H1 (cell line): ENCODE data around the gene HABP4. TPM values are rescaled to one million over a fixed set of nuclear protein-coding genes. Genes with fewer than 3 reads are reported as not detected.
"Not testable (repeated sequence)": the region's sequence is repeated elsewhere in the genome, so short reads cannot be mapped to it uniquely, and the experiment has no call there.

Source experiments
- CTCF ChIA-PET: fragments of 300-600 bp; sonication (Branson Sonifier 250); formaldehyde crosslinking; loops from one replicate; lab custom pipeline; 2021; ENCODE audit not compliant: partially characterized antibody; lab: Charles Lee
- POLR2A ChIA-PET: fragments of 300-600 bp; sonication (Branson Sonifier 250); formaldehyde crosslinking; loops from one replicate; lab custom pipeline; 2021; ENCODE audit warnings: inconsistent platforms; ENCODE audit not compliant: partially characterized antibody; lab: Charles Lee
- DNase-seq, 2 experiments: peaks; one replicate each; pipeline versions ENCODE4 v3.0.0 to v3.0.0-alpha.2; 2010 to 2022; ENCODE audit warnings: low spot score in 2 of 2, low read depth in 1 of 2, mixed read lengths in 1 of 2
- FAIRE-seq: peaks from 2 replicates; lab custom pipeline; 2011; peaks lifted over from hg19 to GRCh38; lab: Jason Lieb, UNC
- H2AFZ ChIP-seq: 2 replicates; pipeline ENCODE4 v1.8.1; 2012; ENCODE audit warnings: low read length, inconsistent platforms
- H2AK5ac ChIP-seq: 2 replicates; pipeline ENCODE4 v1.6.1; 2013; ENCODE audit warnings: low read depth, low read length
- H2BK120ac ChIP-seq: replicated peaks from 2 replicates; pipeline ENCODE3; 2013; ENCODE audit warnings: low read depth, low read length, inconsistent platforms
- H2BK12ac ChIP-seq: 2 replicates; pipeline ENCODE4 v1.6.1; 2013; ENCODE audit warnings: low read depth, low read length
- H2BK15ac ChIP-seq: 2 replicates; pipeline ENCODE4 v1.6.1; 2013; ENCODE audit warnings: low read length
- H2BK20ac ChIP-seq: 2 replicates; pipeline ENCODE4 v1.6.1; 2013; ENCODE audit warnings: low read length
- H2BK5ac ChIP-seq: 2 replicates; pipeline ENCODE4 v1.6.1; 2013; ENCODE audit warnings: low read depth, low read length
- H3K14ac ChIP-seq: 2 replicates; pipeline ENCODE4 v1.6.1; 2013; ENCODE audit warnings: inconsistent platforms; ENCODE audit not compliant: insufficient read length
- H3K18ac ChIP-seq: 2 replicates; pipeline ENCODE4 v1.6.1; 2013; ENCODE audit warnings: low read length; ENCODE audit errors: extremely low read depth
- H3K23ac ChIP-seq: 2 replicates; pipeline ENCODE4 v1.6.1; 2013; ENCODE audit warnings: inconsistent platforms; ENCODE audit not compliant: insufficient read length
- H3K23me2 ChIP-seq: 2 replicates; pipeline ENCODE4 v1.6.1; 2013; ENCODE audit warnings: low read depth, low read length
- H3K27ac ChIP-seq: 2 replicates; pipeline ENCODE4 v1.6.1; 2011; ENCODE audit warnings: low read depth, low read length, inconsistent platforms
- H3K27me3 ChIP-seq, 4 experiments: replicated peaks in 1 of 4; 1 replicate in 1 of 4; 2 replicates in 3 of 4; pipeline versions ENCODE4 v1.6.1 to v1.8.1; 2011 to 2013; ENCODE audit warnings: low read length in 3 of 4, mild to moderate bottlenecking in 3 of 4, inconsistent platforms in 2 of 4, mixed read lengths in 2 of 4, moderate library complexity in 1 of 4; ENCODE audit not compliant: control insufficient read depth in 3 of 4, insufficient read depth in 3 of 4; ENCODE audit errors: extremely low read depth in 1 of 4
- H3K36me3 ChIP-seq, 4 experiments: 2 replicates each; pipeline versions ENCODE4 v1.6.1 to v1.8.1; 2011 to 2013; ENCODE audit warnings: mild to moderate bottlenecking in 4 of 4, low read length in 3 of 4, moderate library complexity in 2 of 4, control low read depth in 1 of 4, inconsistent platforms in 1 of 4; ENCODE audit not compliant: insufficient read depth in 4 of 4, control insufficient read depth in 2 of 4
- H3K4ac ChIP-seq: replicated peaks from 2 replicates; pipeline ENCODE3; 2013; ENCODE audit warnings: low read length, low read depth, mixed read lengths, inconsistent platforms; ENCODE audit not compliant: insufficient read length
- H3K4me1 ChIP-seq, 4 experiments: replicated peaks in 1 of 4; 1 replicate in 1 of 4; 2 replicates in 3 of 4; pipeline versions ENCODE4 v1.6.1 to v1.8.1; 2011 to 2013; ENCODE audit warnings: low read length in 3 of 4, inconsistent platforms in 2 of 4, mixed read lengths in 1 of 4; ENCODE audit not compliant: insufficient read depth in 4 of 4, control insufficient read depth in 3 of 4
- H3K4me2 ChIP-seq, 2 experiments: 2 replicates each; pipeline versions ENCODE4 v1.6.1 to v1.8.1; 2011 to 2013; ENCODE audit warnings: low read depth in 2 of 2, low read length in 2 of 2, control low read depth in 1 of 2, inconsistent platforms in 1 of 2, mild to moderate bottlenecking in 1 of 2; ENCODE audit not compliant: insufficient read depth in 1 of 2
- H3K4me3 ChIP-seq, 4 experiments: fragments of 200-600, 300-600 bp in 1 of 4; sonication (generic), shearing (Covaris generic), sonication (Bioruptor Twin) in 1 of 4; 2 replicates each; pipeline versions ENCODE4 v1.5.1 to v1.8.1; 2011 to 2016; ENCODE audit warnings: low read length in 4 of 4, low read depth in 3 of 4, control low read depth in 2 of 4, inconsistent platforms in 2 of 4, mild to moderate bottlenecking in 2 of 4, mixed read lengths in 1 of 4, moderate library complexity in 1 of 4; ENCODE audit not compliant: insufficient read depth in 2 of 4; ENCODE audit errors: extremely low read depth in 1 of 4
- H3K56ac ChIP-seq: replicated peaks from 2 replicates; pipeline ENCODE3; 2013; ENCODE audit warnings: low read depth, mild to moderate bottlenecking, mixed read lengths, low read length, inconsistent platforms; ENCODE audit not compliant: insufficient read length
- H3K79me1 ChIP-seq: 2 replicates; pipeline ENCODE4 v1.6.1; 2013; ENCODE audit warnings: low read depth, low read length, control low read depth
- H3K79me2 ChIP-seq, 2 experiments: 2 replicates each; pipeline versions ENCODE4 v1.6.1 to v1.8.1; 2012 to 2013; ENCODE audit warnings: low read length in 2 of 2, mild to moderate bottlenecking in 2 of 2, inconsistent platforms in 1 of 2; ENCODE audit not compliant: insufficient read depth in 2 of 2, control insufficient read depth in 1 of 2
- H3K9ac ChIP-seq, 4 experiments: replicated peaks in 1 of 4; 1 replicate in 1 of 4; 2 replicates in 3 of 4; pipeline versions ENCODE4 v1.6.1 to v1.8.1; 2011 to 2013; ENCODE audit warnings: low read depth in 3 of 4, low read length in 3 of 4, control low read depth in 2 of 4, mild to moderate bottlenecking in 2 of 4, moderate library complexity in 2 of 4, inconsistent platforms in 1 of 4; ENCODE audit errors: extremely low read depth in 1 of 4
- H3K9me3 ChIP-seq, 2 experiments: 2 replicates each; pipeline versions ENCODE4 v1.6.1 to v1.8.1; 2012 to 2013; ENCODE audit warnings: mild to moderate bottlenecking in 2 of 2, moderate library complexity in 2 of 2, control low read depth in 1 of 2, inconsistent platforms in 1 of 2, low read depth in 1 of 2, low read length in 1 of 2, mixed read lengths in 1 of 2; ENCODE audit not compliant: insufficient read depth in 2 of 2
- H4K20me1 ChIP-seq, 2 experiments: replicated peaks in 1 of 2; 2 replicates each; pipeline versions ENCODE3 to v1.8.1; 2011 to 2013; ENCODE audit warnings: inconsistent platforms in 2 of 2, low read length in 2 of 2, mild to moderate bottlenecking in 1 of 2; ENCODE audit not compliant: insufficient read depth in 2 of 2, control insufficient read depth in 1 of 2
- H4K5ac ChIP-seq: 2 replicates; pipeline ENCODE4 v1.6.1; 2013; ENCODE audit warnings: low read length, low read depth, mixed read lengths, inconsistent platforms; ENCODE audit not compliant: insufficient read length
- H4K8ac ChIP-seq: 2 replicates; pipeline ENCODE4 v1.8.0; 2013; ENCODE audit warnings: mild to moderate bottlenecking, moderate library complexity, low read length, inconsistent platforms; ENCODE audit not compliant: insufficient read depth; ENCODE audit errors: extremely low read depth
- H4K91ac ChIP-seq: replicated peaks from 2 replicates; pipeline ENCODE3; 2013; ENCODE audit warnings: low read length, mixed read lengths, inconsistent platforms; ENCODE audit not compliant: insufficient read length
- polyA plus RNA-seq, 7 experiments: library from polyadenylated mRNA; depleted of rRNA in 3 of 7; stranded (reverse) in 5 of 7; unstranded in 2 of 7; fragments of >200 nt in 5 of 7; fragments of 200-250 nt in 2 of 7; gene quantifications; 1 replicate in 5 of 7; 2 replicates in 1 of 7; 4 replicates in 1 of 7; pipeline versions ENCODE4 v1.2.1 to v1.2.3, GENCODE V29; 2011 to 2013; ENCODE audit warnings: missing spikeins in 2 of 7, mixed read lengths in 2 of 7
- total RNA-seq: library from RNA; stranded (reverse); fragmentation: NEBNext Ultra II Directional; extraction: Animal tissue kit (Norgen Biotek cat#: 25700); gene quantifications from 2 replicates; pipeline ENCODE4 v1.2.1, GENCODE V29; 2021

Gene HABP4
- total and polyA plus RNA-seq, 2 of the 8 experiments (the other 6 are each of a cell fraction or from before 2014, with no cell fraction given), result 3.3 to 11.2 TPM

DNA sequence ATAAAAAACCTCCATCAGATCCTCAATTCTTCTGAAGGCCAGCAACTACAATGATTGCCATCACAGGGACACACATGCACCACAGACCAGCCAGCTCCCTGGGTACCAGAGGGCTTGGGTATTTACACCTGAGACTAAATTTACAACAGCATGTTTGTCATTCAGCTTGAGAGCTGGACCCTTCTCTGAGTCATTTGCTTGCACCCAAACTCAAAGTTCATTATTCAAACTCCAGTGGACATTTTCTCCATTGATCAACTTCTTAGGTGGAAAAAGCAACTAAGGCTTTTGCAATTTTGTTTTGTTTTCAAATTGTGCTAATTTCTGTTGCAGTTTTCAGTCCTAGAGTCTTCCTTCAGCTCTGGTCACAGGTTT is 53.4 kb downstream of the HABP4 start:
- not testable (repeated sequence) for H3K27ac ChIP-seq, H3K9ac ChIP-seq, H3K4me2 ChIP-seq, H3K36me3 ChIP-seq, FAIRE-seq, H2AFZ ChIP-seq, H3K56ac ChIP-seq, DNase-seq, H3K4ac ChIP-seq, H2BK5ac ChIP-seq, H2BK15ac ChIP-seq, H2BK120ac ChIP-seq, H4K91ac ChIP-seq, H4K8ac ChIP-seq, H3K79me2 ChIP-seq, H3K14ac ChIP-seq, H3K79me1 ChIP-seq, H3K23ac ChIP-seq, H3K18ac ChIP-seq, H2AK5ac ChIP-seq, H2BK20ac ChIP-seq, H3K23me2 ChIP-seq, H3K9me3 ChIP-seq, H3K4me3 ChIP-seq, H4K5ac ChIP-seq, H2BK12ac ChIP-seq, H4K20me1 ChIP-seq, H3K27me3 ChIP-seq
- peaks cover 0 to 10% (median 1%) of the 10 kb centered on the region in 4 experiments; a peak in 4 of 7 replicates for H3K4me1 ChIP-seq
- ChIA-PET CTCF (interaction anchor here (0.6 kb wide), 1 partner anchor 48 kb away, joined by 3 read pairs; no protein-coding TSS in a partner anchor), POLR2A (interaction anchor here (1.3 kb wide), 1 partner anchor 10 kb away, joined by 3 read pairs; no protein-coding TSS in a partner anchor)
